ENCODE measurements around the gene BDKRB2.
"Not testable (repeated sequence)": the region's sequence is repeated elsewhere in the genome, so short reads cannot be mapped to it uniquely, and the experiment has no call there.

Gene BDKRB2

DNA sequence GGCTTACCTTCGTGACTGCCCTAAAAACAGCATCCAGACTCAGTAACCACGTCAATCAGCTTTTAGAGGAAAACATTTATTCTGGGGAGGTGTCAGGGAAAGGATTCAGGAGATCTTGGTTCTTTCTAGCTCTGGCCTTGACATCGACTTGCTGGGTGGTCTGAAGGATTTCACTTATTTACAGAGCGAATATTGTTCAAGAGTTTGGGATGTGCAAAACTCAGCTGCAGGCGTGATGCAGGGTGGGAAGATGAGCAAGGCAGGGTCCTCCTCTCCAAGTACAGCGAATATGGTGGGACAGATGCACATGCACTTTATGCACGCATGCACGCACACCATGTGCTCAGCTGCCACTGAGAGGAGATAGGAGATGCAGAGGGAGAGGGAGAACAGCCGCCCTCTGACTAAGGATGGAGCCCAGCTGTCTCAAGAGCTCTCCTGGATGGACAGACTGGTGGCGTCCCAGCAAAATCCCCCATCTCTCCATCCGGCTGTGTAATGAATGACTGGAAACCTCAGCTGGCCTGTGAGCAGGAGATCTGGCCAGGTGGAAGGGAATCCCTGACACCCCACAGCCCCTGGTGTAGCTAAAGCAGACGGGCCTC is 27.0 kb downstream of the BDKRB2 start:
- Histone ChIP-seq H3K27ac (ENCODE audit: low read depth, low read length) (no peak overlapping the region), H3K36me3 (ENCODE audit: insufficient read depth, low read length) (no peaks in the 10 kb centered on the region)
- 94% methylated on average over 12 of the region's 12 CpGs for WGBS

DNA sequence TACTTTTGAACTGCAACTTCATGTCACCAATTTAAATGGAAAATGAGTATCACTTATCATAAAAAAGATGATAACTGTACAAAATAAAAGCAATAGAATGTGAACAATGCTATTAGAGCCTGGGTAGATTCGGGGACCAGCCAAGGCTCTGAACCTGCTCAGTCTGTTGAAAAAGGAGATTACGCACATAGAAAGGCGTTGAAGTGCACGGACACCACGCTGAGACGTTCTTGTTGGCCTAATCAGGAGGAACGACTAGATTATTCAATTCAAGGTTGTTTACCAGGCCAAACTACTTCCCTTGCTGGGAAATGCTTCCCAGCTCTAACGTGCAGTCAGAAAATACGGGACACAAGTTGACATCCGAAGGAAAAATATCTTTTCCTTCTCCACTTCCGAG is 27.9 kb downstream of the BDKRB2 start:
- WGBS, result 91% methylated on average over 11 of the region's 11 CpGs

More for the DNA sequence above, 27.0 kb downstream of the BDKRB2 start:
- Histone ChIP-seq H3K9ac (ENCODE audit: low read depth, low read length) (no peak overlapping the region), H3K27me3 (ENCODE audit: insufficient read depth, low read length) (no peaks in the 10 kb centered on the region), H3K4me3 (ENCODE audit: low read length) (no peak overlapping the region), H3K9me3 (ENCODE audit: insufficient read depth, low read depth, low read length) (no peaks in the 10 kb centered on the region), H3K4me1 (ENCODE audit: insufficient read depth, low read length) (peaks cover 6% of the 10 kb centered on the region; the same call in 1 of the 2 replicates)

GRCh38 chr14:96233661-96234060 is 29.0 kb downstream of the BDKRB2 start:
- WGBS, result 90% methylated on average over 3 of the region's 3 CpGs
- Histone ChIP-seq H3K9ac (ENCODE audit: low read depth, low read length) (no peak overlapping the region), H3K9me3 (ENCODE audit: insufficient read depth, low read depth, low read length) (no peaks in the 10 kb centered on the region), H3K27me3 (ENCODE audit: insufficient read depth, low read length) (no peaks in the 10 kb centered on the region), H3K4me1 (ENCODE audit: insufficient read depth, low read length) (peaks cover 6% of the 10 kb centered on the region; the same call in 1 of the 2 replicates), H3K36me3 (ENCODE audit: insufficient read depth, low read length) (no peaks in the 10 kb centered on the region), H3K4me3 (ENCODE audit: low read length) (no peak overlapping the region), H3K27ac (ENCODE audit: low read depth, low read length) (no peak overlapping the region)

More for the DNA sequence above, 27.9 kb downstream of the BDKRB2 start:
- Histone ChIP-seq H3K36me3 (ENCODE audit: insufficient read depth, low read length) (no peaks in the 10 kb centered on the region), H3K4me1 (ENCODE audit: insufficient read depth, low read length) (peaks cover 6% of the 10 kb centered on the region; the same call in 1 of the 2 replicates), H3K27ac (ENCODE audit: low read depth, low read length) (no peak overlapping the region), H3K9ac (ENCODE audit: low read depth, low read length) (no peak overlapping the region), H3K27me3 (ENCODE audit: insufficient read depth, low read length) (no peaks in the 10 kb centered on the region), H3K9me3 (ENCODE audit: insufficient read depth, low read depth, low read length) (no peaks in the 10 kb centered on the region), H3K4me3 (ENCODE audit: low read length) (no peak overlapping the region)

DNA sequence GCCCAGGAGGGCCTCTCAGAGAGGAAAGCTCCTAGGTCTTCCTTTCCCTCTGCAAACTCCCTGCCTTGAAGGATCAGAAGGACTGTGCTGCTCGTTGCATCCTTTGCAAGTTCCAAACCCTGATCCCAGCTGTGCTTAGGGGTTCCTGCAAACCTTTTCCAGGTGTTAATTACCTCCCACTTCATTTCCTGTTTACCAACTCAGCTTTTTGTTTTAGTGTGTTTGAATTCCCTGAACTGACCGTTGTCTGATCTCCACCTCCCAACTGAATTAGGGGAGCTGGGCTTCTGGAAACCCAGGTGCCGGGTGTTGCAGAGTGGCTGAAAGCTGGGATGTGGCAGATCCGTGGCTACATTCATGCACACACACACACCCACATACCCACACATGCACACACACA is 30.8 kb downstream of the BDKRB2 start:
- Histone ChIP-seq H3K27me3 (ENCODE audit: insufficient read depth, low read length) (no peaks in the 10 kb centered on the region), H3K9ac (ENCODE audit: low read depth, low read length) (no peak overlapping the region), H3K36me3 (ENCODE audit: insufficient read depth, low read length) (no peaks in the 10 kb centered on the region), H3K9me3 (ENCODE audit: insufficient read depth, low read depth, low read length) (no peaks in the 10 kb centered on the region), H3K4me3 (ENCODE audit: low read length) (no peak overlapping the region), H3K27ac (ENCODE audit: low read depth, low read length) (no peak overlapping the region), H3K4me1 (ENCODE audit: insufficient read depth, low read length) (peaks cover 6% of the 10 kb centered on the region; the same call in 1 of the 2 replicates)
- 76% methylated on average over 4 of the region's 4 CpGs for WGBS

GRCh38 chr14:96237641-96238040 is 33.0 kb downstream of the BDKRB2 start:
- H3K4me3 ChIP-seq (ENCODE audit: low read length), result no peak overlapping the region
- no peaks in the 10 kb centered on the region for H3K36me3 ChIP-seq (ENCODE audit: insufficient read depth, low read length)
- H3K4me1 ChIP-seq (ENCODE audit: insufficient read depth, low read length), result peaks cover 6% of the 10 kb centered on the region; the same call in 1 of the 2 replicates
- no peak overlapping the region for H3K9ac ChIP-seq (ENCODE audit: low read depth, low read length)
- H3K9me3 ChIP-seq (ENCODE audit: insufficient read depth, low read depth, low read length), result no peaks in the 10 kb centered on the region
- no peak overlapping the region for H3K27ac ChIP-seq (ENCODE audit: low read depth, low read length)
- 98% methylated on average over 2 of the region's 2 CpGs for WGBS
- no peaks in the 10 kb centered on the region for H3K27me3 ChIP-seq (ENCODE audit: insufficient read depth, low read length)

DNA sequence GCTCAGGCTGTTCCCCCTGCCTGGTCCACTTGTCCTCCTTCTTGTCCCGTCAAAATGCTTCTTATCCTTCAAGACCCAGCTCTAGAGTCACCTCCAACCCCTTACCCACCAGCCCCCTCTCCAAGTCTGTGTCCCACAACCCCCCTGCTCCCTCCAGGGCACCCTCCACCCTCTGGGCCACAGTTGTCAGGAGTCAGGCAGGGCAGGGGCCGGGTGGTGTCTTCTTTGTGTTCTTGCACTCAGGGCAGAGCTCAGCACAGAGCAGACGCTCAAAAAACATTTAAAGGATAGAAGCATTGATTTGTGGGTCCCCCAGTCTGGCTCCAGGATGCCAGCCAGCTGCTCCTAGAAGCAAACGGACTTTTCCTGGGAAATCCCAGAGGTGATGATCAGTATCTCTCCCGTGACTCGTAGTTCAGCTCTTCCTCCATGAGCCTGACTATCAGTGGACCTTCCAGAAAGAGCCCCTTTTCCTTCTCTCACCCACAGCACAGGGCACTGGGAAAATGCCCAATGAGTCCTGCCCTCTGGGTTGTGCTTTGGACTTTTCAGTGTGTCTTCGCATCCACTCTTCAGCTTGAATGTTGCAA is 34.1 kb downstream of the BDKRB2 start:
- Histone ChIP-seq H3K4me3 (ENCODE audit: low read length) (no peak overlapping the region), H3K4me1 (ENCODE audit: insufficient read depth, low read length) (peaks cover 6% of the 10 kb centered on the region; the same call in 1 of the 2 replicates), H3K27ac (ENCODE audit: low read depth, low read length) (no peak overlapping the region), H3K36me3 (ENCODE audit: insufficient read depth, low read length) (no peaks in the 10 kb centered on the region), H3K9ac (ENCODE audit: low read depth, low read length) (no peak overlapping the region), H3K9me3 (ENCODE audit: insufficient read depth, low read depth, low read length) (0 out of 2 replicates have a peak, but pooled peaks cover 8% of the 10 kb centered on the region), H3K27me3 (ENCODE audit: insufficient read depth, low read length) (no peaks in the 10 kb centered on the region)
- 93% methylated on average over 7 of the region's 7 CpGs for WGBS

- Histone ChIP-seq H3K4me3 (ENCODE audit: low read length) (no peak overlapping the region), H3K9me3 (ENCODE audit: insufficient read depth, low read depth, low read length) (0 out of 2 replicates have a peak, but pooled peaks cover 8% of the 10 kb centered on the region), H3K27me3 (ENCODE audit: insufficient read depth, low read length) (no peaks in the 10 kb centered on the region), H3K36me3 (ENCODE audit: insufficient read depth, low read length) (no peaks in the 10 kb centered on the region), H3K4me1 (ENCODE audit: insufficient read depth, low read length) (peaks cover 3% of the 10 kb centered on the region; the same call in 1 of the 2 replicates), H3K9ac (ENCODE audit: low read depth, low read length) (no peak overlapping the region), H3K27ac (ENCODE audit: low read depth, low read length) (no peak overlapping the region)
- WGBS, result 88% methylated on average over 9 of the region's 9 CpGs
Observed at GRCh38 chr14:96239711-96240141, 35.1 kb downstream of the BDKRB2 start.

- Histone ChIP-seq H3K36me3 (ENCODE audit: insufficient read depth, low read length) (no peaks in the 10 kb centered on the region), H3K27me3 (ENCODE audit: insufficient read depth, low read length) (no peaks in the 10 kb centered on the region), H3K4me1 (ENCODE audit: insufficient read depth, low read length) (no peaks in the 10 kb centered on the region; the same call in 1 of the 2 replicates), H3K9me3 (ENCODE audit: insufficient read depth, low read depth, low read length) (0 out of 2 replicates have a peak, but pooled peaks cover 8% of the 10 kb centered on the region), H3K27ac (ENCODE audit: low read depth, low read length) (no peak overlapping the region), H3K4me3 (ENCODE audit: low read length) (no peak overlapping the region), H3K9ac (ENCODE audit: low read depth, low read length) (no peak overlapping the region)
- WGBS, result 96% methylated on average over 18 of the region's 18 CpGs
Observed at GRCh38 chr14:96240641-96241040, 36.0 kb downstream of the BDKRB2 start.

- Histone ChIP-seq H3K9me3 (ENCODE audit: insufficient read depth, low read depth, low read length) (0 out of 2 replicates have a peak, but pooled peaks cover 8% of the 10 kb centered on the region), H3K27me3 (ENCODE audit: insufficient read depth, low read length) (no peaks in the 10 kb centered on the region), H3K27ac (ENCODE audit: low read depth, low read length) (no peak overlapping the region), H3K4me1 (ENCODE audit: insufficient read depth, low read length) (no peaks in the 10 kb centered on the region), H3K4me3 (ENCODE audit: low read length) (no peak overlapping the region), H3K9ac (ENCODE audit: low read depth, low read length) (no peak overlapping the region), H3K36me3 (ENCODE audit: insufficient read depth, low read length) (no peaks in the 10 kb centered on the region)
- WGBS, result 96% methylated on average over 6 of the region's 10 CpGs
Observed at GRCh38 chr14:96242126-96242525, 37.5 kb downstream of the BDKRB2 start.

GRCh38 chr14:96243785-96244184 is 39.1 kb downstream of the BDKRB2 start:
- Histone ChIP-seq H3K9me3 (ENCODE audit: insufficient read depth, low read depth, low read length) (0 out of 2 replicates have a peak, but pooled peaks cover 8% of the 10 kb centered on the region), H3K4me1 (ENCODE audit: insufficient read depth, low read length) (no peaks in the 10 kb centered on the region), H3K36me3 (ENCODE audit: insufficient read depth, low read length) (no peaks in the 10 kb centered on the region), H3K27ac (ENCODE audit: low read depth, low read length) (no peak overlapping the region), H3K27me3 (ENCODE audit: insufficient read depth, low read length) (no peaks in the 10 kb centered on the region), H3K4me3 (ENCODE audit: low read length) (no peak overlapping the region), H3K9ac (ENCODE audit: low read depth, low read length) (no peak overlapping the region)
- WGBS, result 95% methylated on average over 5 of the region's 5 CpGs

DNA sequence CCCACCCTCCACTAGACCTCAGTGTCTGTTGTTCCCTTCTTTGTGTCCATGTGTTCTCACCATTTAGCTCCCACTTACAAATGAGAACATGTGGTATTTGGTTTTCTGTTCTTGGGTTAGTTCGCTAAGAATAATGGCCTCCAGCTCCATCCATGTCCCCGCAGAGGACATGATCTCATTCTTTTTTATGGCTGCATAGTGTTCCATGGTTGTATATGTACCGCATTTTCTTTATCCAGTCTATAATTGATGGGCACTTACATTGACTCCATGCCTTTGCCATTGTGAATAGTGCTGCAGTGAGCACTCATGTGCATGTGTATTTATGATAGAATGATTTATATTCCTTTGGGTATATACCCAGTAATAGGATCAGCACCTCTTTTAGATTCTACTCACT is 40.4 kb downstream of the BDKRB2 start:
- WGBS, result 87% methylated on average over 3 of the region's 3 CpGs
- not testable (repeated sequence) for H3K4me1 ChIP-seq (ENCODE audit: insufficient read depth, low read length); H3K9me3 ChIP-seq (ENCODE audit: insufficient read depth, low read depth, low read length); H3K27ac ChIP-seq (ENCODE audit: low read depth, low read length); H3K27me3 ChIP-seq (ENCODE audit: insufficient read depth, low read length); H3K4me3 ChIP-seq (ENCODE audit: low read length); H3K36me3 ChIP-seq (ENCODE audit: insufficient read depth, low read length); H3K9ac ChIP-seq (ENCODE audit: low read depth, low read length)
